GM18951 (cell line): Measurements from ENCODE around the gene STAT5B.
"Not testable (repeated sequence)": the region's sequence is repeated elsewhere in the genome, so short reads cannot be mapped to it uniquely, and the experiment has no call there.

ENCODE experiments used
- POLR2A ChIP-seq: IDR thresholded peaks from 4 replicates; pipeline ENCODE4 v1.6.1; 2011; ENCODE audit warnings: mild to moderate bottlenecking; ENCODE audit not compliant: insufficient read length, insufficient read depth; ENCODE audit errors: extremely low read depth
- in situ Hi-C: fragments of 300-500 bp; cut with MboI; formaldehyde crosslinking; loops from one replicate; pipeline ENCODE4 v1.12.0; 2022; ENCODE audit warnings: low sequenced_read_pairs, mixed read lengths, inconsistent platforms; ENCODE audit not compliant: unreplicated experiment

Gene STAT5B

DNA sequence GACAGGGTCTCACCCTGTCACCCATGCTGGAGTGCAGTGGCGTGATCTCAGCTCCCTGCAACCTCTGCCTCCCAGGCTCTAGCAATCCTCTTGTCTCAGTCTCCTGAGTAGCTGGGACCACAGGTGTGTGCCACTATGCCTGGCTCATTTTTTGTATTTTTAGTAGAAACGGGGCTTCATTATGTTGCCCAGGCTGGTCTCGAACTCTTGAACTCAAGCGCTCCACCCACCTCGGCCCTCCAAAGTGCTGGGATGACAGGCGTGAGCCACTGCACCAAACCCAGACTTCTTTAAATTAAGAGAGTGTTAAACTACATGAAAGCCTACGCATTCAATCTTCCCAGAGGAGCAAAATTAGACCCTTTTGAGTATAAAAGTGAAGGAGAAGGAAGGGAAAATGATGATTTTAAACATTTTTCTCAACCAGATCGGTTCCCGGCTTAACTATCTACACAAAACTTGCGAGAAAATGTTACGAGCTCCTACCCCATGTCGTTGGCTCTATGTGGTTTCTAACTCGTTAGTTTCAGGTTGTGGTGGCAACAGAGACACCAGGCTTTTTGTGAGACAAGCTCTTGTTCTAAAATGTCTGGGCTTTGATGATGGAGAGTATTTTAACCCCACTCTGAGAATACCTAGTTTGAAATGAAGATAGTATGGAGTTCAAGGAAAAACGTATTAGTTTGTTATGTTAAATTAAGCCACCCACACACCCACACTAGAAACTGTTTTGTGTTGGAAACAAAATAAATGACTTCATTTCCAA lies 26.3 kb downstream of the STAT5B start:
- in situ Hi-C loops = no loop called here
- TF ChIP-seq POLR2A = no peak

DNA sequence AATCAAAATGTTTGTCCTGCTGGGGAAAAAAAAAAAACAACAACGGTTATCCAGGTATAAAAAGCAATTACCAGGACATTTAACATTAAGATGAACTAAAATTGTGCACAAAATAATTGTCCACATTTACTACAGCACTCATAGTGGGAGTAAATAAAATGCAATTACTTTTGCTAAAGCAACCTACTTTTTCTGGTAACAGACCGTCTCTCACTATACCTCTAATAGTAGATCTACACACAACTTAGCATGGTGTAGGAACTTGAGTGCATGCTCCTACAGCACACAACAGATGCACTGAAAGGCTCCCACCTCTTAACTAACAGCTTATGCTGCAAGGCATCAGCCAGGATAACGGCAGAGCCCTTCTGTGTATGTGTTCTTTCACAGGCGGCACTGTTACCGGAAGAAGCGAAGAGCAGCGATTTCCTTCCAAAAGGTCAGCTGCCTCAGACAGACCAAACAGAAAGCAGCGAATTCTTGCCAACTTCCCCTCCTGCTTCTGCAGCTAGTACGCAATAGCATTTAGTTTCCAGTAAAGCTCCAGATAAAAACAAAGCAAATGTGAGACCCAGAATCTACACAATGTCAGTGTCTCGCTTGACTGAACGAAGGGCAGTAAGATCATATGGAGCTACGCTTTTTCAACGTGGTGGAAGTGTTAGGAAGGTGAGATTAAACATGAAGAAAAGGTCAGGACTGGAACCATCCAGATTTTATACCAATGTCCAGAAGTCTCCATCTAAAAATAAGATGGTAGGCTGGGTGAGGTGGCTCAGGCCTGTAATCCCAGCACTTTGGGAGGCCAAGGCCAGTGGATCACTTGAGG lies 27.6 kb downstream of the STAT5B start:
- TF ChIP-seq POLR2A = peak; percentile 61
- in situ Hi-C loops = no loop called here

DNA sequence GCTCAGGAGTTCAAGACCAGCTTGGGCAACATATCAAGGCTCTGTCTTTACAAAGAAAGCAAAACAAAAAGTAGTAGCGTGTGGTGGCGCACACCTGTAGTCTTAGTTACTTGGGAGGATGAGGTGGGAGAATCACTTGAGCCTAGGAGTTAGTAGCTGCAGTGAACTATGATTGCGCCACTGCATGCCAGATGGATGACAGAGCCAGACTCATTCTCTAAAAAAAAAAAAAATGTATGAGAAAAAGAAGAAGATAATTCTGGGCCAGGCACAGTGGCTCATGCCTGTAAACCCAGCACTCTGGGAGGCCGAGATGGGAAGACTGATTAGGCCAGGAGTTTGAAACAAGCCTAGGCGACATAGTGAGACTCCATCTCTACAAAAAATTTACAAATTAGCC lies 28.5 kb downstream of the STAT5B start:
- in situ Hi-C loops = no loop called here
- no peak for TF ChIP-seq POLR2A

DNA sequence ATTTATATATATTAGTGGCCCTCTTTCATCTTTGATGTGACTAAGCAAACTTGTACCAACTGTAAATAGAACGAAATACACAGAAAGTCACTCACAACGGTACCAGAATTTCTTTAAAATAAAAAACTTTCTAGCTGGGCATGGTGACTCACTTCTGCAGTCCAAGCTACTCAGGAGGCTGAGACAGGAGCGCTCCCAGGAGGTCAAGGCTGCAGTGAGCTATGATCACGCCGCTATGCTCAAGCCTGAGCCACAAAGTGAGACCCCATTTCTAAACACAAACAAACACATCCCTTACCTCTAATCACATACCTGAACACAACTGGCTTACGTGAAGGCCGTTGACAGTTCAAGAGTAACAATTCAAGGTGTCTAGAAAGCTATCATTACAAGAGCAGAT lies 29.7 kb downstream of the STAT5B start:
- in situ Hi-C loops = no loop called here
- TF ChIP-seq POLR2A = no peak

DNA sequence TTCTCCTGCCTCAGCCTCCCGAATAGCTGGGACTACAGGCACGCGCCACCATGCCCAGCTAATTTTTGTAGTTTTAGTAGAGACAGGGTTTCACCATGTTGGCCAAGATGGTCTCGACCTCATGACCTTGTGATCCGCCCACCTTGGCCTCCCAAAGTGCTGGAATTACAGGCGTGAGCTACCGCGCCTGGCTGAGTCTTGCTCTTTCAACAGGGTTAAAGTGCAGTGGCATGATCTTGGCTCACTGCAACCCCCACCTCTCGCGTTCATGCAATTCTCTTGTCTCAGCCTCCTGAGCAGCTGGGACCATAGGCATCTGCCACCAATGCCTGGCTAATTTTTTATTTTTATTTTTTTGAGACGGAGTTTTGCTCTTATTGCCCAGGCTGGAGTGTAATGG lies 31.0 kb downstream of the STAT5B start:
- in situ Hi-C loops = not testable (repeated sequence)

DNA sequence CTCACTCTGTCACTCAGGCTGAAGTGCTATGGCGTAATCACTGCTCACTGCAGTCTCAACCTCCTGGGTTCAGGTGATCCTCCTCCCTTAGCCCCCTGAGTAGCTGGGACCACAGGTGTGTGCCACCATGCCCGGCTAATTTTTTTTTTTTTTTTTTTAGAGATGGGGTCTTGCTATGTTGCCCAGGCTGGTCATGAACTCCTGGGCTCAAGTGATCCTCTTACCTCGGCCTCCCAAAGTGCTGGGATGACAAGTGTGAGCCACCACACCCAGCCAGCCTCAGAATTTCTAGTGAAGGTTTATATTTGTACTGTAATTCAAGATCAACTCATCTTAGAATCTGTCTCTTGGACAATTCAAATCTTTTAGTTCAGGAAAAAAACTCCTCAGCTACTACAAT lies 32.1 kb downstream of the STAT5B start:
- in situ Hi-C loops = not testable (repeated sequence)

DNA sequence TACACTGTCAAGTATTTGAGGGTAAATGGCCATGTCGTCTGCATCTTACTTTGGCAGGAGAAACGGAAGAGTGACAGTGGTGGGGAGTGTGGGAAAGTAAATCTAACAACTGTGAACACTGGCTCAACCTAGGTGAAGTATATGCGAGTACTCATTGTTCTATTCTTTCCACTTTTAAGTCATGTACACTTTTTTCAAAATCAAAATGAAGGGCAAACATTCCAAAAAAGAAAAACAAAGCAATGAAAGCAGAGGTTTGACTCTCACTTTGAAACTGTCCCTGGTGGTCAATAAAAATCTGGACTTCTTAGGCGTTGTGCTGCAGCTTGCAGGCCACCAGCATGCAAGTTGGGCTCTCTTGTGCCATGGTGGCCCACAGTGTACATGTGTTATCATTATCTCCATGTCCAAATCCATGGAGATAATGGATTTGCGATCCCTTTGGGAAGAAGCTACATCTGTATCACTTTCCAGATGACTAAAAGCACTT lies 32.7 kb downstream of the STAT5B start:
- no peak for TF ChIP-seq POLR2A
- in situ Hi-C loops = no loop called here

DNA sequence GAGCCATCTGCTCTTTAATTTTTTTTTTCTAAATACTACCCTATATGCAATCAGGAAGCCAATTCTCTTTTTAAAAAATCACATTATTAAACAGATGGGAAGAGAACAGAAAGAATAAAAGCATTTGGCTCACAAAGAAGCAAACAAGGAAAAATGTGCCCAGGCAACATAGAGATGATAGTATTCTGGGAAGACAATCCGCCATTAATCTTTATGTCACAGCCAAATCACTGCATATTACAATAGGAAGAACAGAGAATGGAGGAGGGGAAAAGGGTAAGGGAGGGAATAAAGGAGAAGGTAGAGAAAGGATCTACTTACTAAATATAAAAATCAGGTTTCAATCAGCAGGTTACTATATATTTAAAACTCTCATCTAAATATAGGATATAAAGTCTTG lies 34.3 kb downstream of the STAT5B start:
- TF ChIP-seq POLR2A = no peak
- in situ Hi-C loops = no loop called here

DNA sequence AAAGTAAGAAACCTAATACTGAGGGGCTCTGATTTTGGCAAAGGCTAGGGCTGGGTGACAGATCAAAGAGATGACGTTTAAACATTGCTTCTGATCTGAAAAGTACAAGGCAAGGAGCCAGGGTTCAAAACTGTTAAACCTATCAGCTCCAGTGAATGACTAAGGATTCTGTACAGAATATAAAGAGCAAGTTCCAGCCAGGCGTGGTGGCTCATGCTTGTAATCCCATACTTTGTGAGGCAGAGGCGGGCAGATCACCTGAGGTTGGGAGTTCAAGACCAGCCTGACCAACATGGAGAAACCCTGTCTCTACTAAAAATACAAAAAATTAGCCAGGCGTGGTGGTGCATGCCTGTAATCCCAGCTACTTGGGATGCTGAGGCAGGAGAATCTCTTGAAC lies 35.3 kb downstream of the STAT5B start:
- in situ Hi-C loops = not testable (repeated sequence)

DNA sequence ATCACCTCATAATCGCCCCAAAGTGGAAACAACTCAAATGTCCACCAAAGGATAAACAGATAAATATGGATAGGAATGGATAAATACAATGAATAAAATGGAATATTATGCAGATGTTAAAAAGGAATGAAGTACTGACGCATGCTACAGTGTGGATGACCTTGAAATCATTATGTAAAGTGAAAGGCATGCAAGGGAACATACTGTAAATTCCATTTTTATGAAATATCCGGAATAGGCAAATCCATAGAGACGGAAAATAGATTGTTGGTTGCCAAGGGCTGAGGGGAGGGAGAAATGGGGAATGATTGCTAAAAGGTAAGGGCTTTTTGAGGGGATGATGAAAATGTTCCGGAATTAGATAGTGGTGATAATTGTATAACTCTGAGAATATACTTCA lies 36.0 kb downstream of the STAT5B start:
- TF ChIP-seq POLR2A = no peak
- in situ Hi-C loops = no loop called here

DNA sequence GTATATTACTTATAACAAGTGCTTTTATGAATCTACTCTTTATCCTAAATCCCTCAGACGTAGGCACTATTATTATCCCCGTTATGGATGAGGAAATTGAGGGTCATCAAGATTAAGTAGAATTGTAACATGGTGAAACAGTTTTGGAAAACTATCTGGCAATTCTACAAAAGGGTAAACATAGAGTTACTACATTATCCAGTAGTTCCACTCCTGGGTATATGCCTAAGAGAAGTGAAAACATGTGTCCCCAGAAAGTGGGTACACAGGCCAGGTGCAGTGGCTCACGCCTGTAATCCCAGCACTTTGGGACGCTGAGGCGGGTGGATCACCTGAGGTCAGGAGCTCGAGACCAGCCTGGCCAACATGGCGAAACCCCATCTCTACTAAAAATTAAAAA lies 36.6 kb downstream of the STAT5B start:
- in situ Hi-C loops = not testable (repeated sequence)

DNA sequence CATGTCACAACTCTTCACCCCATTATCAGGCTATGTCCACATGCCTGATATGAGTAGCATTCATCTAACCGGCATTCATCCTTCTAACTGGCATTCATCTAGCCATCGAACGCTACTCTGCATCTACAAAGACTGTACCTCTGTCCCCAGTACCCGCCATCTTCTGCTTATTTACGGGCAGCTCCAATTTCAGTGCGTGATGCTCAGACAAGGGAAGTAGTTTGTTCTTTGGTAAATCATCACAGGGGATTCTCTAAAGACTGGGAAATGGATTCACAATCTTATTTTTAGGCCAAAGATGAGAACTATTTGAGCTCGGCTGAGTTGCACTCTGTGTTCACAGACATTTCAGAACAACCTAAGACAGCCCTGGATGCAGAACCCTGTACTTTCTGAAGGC lies 39.4 kb downstream of the STAT5B start:
- in situ Hi-C loops = no loop called here
- TF ChIP-seq POLR2A = no peak

DNA sequence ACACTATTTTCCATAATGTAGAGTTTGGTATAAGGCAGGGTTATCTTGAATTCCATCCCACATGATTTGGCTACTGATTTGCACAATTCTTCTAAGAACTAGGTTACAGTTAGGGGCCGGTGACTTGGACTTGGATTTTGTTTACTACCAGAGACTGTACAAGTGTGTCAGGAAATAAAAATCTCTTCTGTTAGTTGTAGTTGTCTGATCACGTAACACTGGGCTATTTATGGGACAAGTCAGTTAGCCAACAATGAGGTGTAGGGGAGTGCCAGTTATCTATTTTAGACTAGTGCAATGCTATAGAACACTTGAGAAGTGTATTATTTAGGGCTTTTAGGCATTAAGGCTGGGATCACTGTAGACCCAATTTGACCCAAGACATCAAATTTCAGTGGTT lies 42.2 kb downstream of the STAT5B start:
- in situ Hi-C loops = no loop called here
- no peak for TF ChIP-seq POLR2A

DNA sequence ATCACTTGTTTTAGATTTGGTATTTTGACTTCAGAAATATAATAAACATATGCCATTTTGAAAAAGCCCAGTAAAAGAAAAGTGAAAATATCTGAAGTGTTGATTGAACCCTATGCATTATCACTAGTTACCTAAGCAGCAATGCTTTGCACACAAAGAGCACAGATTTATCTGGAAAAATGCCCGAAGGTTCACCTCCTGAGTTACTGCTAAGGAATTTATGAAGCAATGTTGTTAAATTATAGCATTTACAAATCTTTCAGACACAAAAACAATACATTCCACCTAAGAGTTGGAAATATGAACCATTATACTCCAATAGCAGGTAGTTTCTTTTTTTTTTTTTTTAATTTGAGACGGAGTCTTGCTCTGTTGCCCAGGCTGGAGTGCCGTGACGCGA lies 43.0 kb downstream of the STAT5B start:
- in situ Hi-C loops = no loop called here

More for the DNA sequence above, 43.0 kb downstream of the STAT5B start:
- TF ChIP-seq POLR2A = no peak
